HFFc6 (cell line): ENCODE measurements around the gene ASCC2. TPM values are rescaled to one million over a fixed set of nuclear protein-coding genes. Genes with fewer than 3 reads are reported as not detected.

Experiments
- DNase-seq: peaks from one replicate; pipeline ENCODE4 v3.0.0-alpha.2; 2018
- H3K27ac Mint-ChIP-seq: 2 replicates; pipeline ENCODE4 v1.8.0; 2020; ENCODE audit warnings: mild to moderate bottlenecking, mixed read lengths
- H3K27me3 Mint-ChIP-seq: 2 replicates; pipeline ENCODE4 v1.8.0; 2021; ENCODE audit warnings: mild to moderate bottlenecking, moderate library complexity, mixed read lengths; ENCODE audit not compliant: insufficient read depth
- H3K36me3 Mint-ChIP-seq: 2 replicates; pipeline ENCODE4 v1.8.0; 2021; ENCODE audit warnings: low read depth, mixed read lengths
- H3K4me1 Mint-ChIP-seq: 2 replicates; pipeline ENCODE4 v1.8.0; 2020; ENCODE audit warnings: low read depth, mixed read lengths
- H3K4me3 Mint-ChIP-seq: 2 replicates; pipeline ENCODE4 v1.8.0; 2020; ENCODE audit warnings: mild to moderate bottlenecking, moderate library complexity, mixed read lengths
- H3K9me3 Mint-ChIP-seq: 2 replicates; pipeline ENCODE4 v1.8.0; 2020; ENCODE audit warnings: mild to moderate bottlenecking, mixed read lengths
- CTCF ChIP-seq: fragments of 200-600 bp; sonication (generic); IDR thresholded peaks from 2 replicates; pipeline ENCODE4 v1.5.0; 2021; ENCODE audit warnings: antibody characterized with exemption, mild to moderate bottlenecking
- total RNA-seq, 6 experiments: library from RNA; stranded (reverse); fragmentation: NEBNext Ultra II Directional; extraction: Animal tissue kit (Norgen Biotek cat#: 25700); gene quantifications; 2 replicates in 1 of 6; 3 replicates in 5 of 6; pipeline ENCODE4 v1.2.3, GENCODE V29; 2021

Gene ASCC2
- total RNA-seq, 6 experiments from 2014 or later = 60.1 to 73.6 (median 66.4) TPM

GRCh38 chr22:29750559-29751538, 87.2 kb downstream of the ASCC2 start:
- peaks cover 8% of the 10 kb centered on the region for H3K36me3 Mint-ChIP-seq
- no peak for DNase-seq
- no peak for TF ChIP-seq CTCF
- H3K27me3 Mint-ChIP-seq = peaks cover 2% of the 10 kb centered on the region
- no peak overlapping the region for H3K27ac Mint-ChIP-seq
- H3K4me1 Mint-ChIP-seq = peaks cover 6% of the 10 kb centered on the region; the same call in 1 of the 2 replicates
- H3K9me3 Mint-ChIP-seq = no peaks in the 10 kb centered on the region
- H3K4me3 Mint-ChIP-seq = no peak overlapping the region

GRCh38 chr22:29750029-29750428, 88.0 kb downstream of the ASCC2 start:
- Mint-ChIP-seq H3K27me3 (peaks cover 2% of the 10 kb centered on the region), H3K9me3 (no peaks in the 10 kb centered on the region), H3K4me1 (peaks cover 9% of the 10 kb centered on the region), H3K36me3 (peaks cover 11% of the 10 kb centered on the region), H3K4me3 (no peak overlapping the region), H3K27ac (no peak overlapping the region)
- no peak for DNase-seq
- no peak for TF ChIP-seq CTCF

- H3K36me3 Mint-ChIP-seq = peaks cover 11% of the 10 kb centered on the region
- no peak overlapping the region for H3K4me3 Mint-ChIP-seq
- DNase-seq = peak; percentile 6
- H3K27me3 Mint-ChIP-seq = no peaks in the 10 kb centered on the region; the same call in none of the 2 replicates
- peaks cover 14% of the 10 kb centered on the region for H3K4me1 Mint-ChIP-seq
- no peak overlapping the region for H3K27ac Mint-ChIP-seq
- H3K9me3 Mint-ChIP-seq = no peaks in the 10 kb centered on the region
- no peak for TF ChIP-seq CTCF
Observed at GRCh38 chr22:29748248-29748893, 89.7 kb downstream of the ASCC2 start.

GRCh38 chr22:29747832-29748231, 90.2 kb downstream of the ASCC2 start:
- DNase-seq = no peak
- TF ChIP-seq CTCF = no peak
- Mint-ChIP-seq H3K4me1 (peaks cover 14% of the 10 kb centered on the region), H3K9me3 (no peaks in the 10 kb centered on the region), H3K27ac (no peak overlapping the region), H3K4me3 (no peak overlapping the region), H3K27me3 (no peaks in the 10 kb centered on the region; the same call in none of the 2 replicates), H3K36me3 (peaks cover 11% of the 10 kb centered on the region)

- Mint-ChIP-seq H3K4me1 (peaks cover 14% of the 10 kb centered on the region), H3K9me3 (no peaks in the 10 kb centered on the region), H3K27ac (peak overlapping the region; percentile 36; the same call in 1 of the 2 replicates), H3K27me3 (no peaks in the 10 kb centered on the region; the same call in none of the 2 replicates), H3K36me3 (peaks cover 15% of the 10 kb centered on the region), H3K4me3 (no peak overlapping the region)
- peak; percentile 59 for DNase-seq
- no peak for TF ChIP-seq CTCF
Observed at GRCh38 chr22:29744902-29745301, 93.2 kb downstream of the ASCC2 start.
